PFSK-1 (cell line): Measurements from ENCODE around the gene ANKMY1.

ENCODE experiments used
- POLR2AphosphoS5 ChIP-seq: IDR thresholded peaks from 2 replicates; pipeline ENCODE4 v1.6.1; 2012; ENCODE audit warnings: low read depth, mild to moderate bottlenecking, control low read depth, low read length, moderate library complexity
- REST ChIP-seq, 2 experiments: IDR thresholded peaks; 2 replicates each; pipeline versions ENCODE4 v1.6.1 to v1.8.0; 2011 to 2012; ENCODE audit warnings: low read depth in 2 of 2, low read length in 2 of 2, control low read depth in 1 of 2, inconsistent platforms in 1 of 2, mild to moderate bottlenecking in 1 of 2, moderate library complexity in 1 of 2; ENCODE audit not compliant: insufficient read depth in 1 of 2
- SIN3A ChIP-seq: IDR thresholded peaks from 2 replicates; pipeline ENCODE4 v1.6.1; 2012; ENCODE audit warnings: mild to moderate bottlenecking, low read length, moderate library complexity, borderline replicate concordance; ENCODE audit not compliant: insufficient read depth
- TAF1 ChIP-seq: IDR thresholded peaks from 2 replicates; pipeline ENCODE4 v1.6.1; 2012; ENCODE audit warnings: low read length, control low read depth, borderline replicate concordance; ENCODE audit not compliant: insufficient read depth

GRCh38 chr2:240518981-240519380 is 38.8 kb downstream of the ANKMY1 start:
- no peak for TF ChIP-seq REST (IDR thresholded peaks at IDR 0.05; ENCODE audit: insufficient read depth in 1 of 2, low read depth in 2 of 2, low read length in 2 of 2)
- TF ChIP-seq SIN3A, result no peak
- no peak for TF ChIP-seq POLR2AphosphoS5
- TF ChIP-seq TAF1, result no peak
